Hindlimb muscle (tissue), 1 donor: Measurements from ENCODE around the gene LIPT2. TPM values are rescaled to one million over a fixed set of nuclear protein-coding genes. Genes with fewer than 3 reads are reported as not detected.
A peak's percentile ranks its signal among the peaks of the same experiment; 100 is the strongest.

ENCODE experiments used
- DNase-seq: peaks from one replicate; pipeline ENCODE4 v3.0.0-alpha.2; 2013
- polyA plus RNA-seq: library from polyadenylated mRNA; unstranded; fragments of 120-200 nt; gene quantifications from one replicate; pipeline ENCODE4 v1.2.1, GENCODE V29; 2013; ENCODE audit not compliant: insufficient read length

The LIPT2 gene
- polyA plus RNA-seq, 1 donor, result 3.1 TPM

DNA sequence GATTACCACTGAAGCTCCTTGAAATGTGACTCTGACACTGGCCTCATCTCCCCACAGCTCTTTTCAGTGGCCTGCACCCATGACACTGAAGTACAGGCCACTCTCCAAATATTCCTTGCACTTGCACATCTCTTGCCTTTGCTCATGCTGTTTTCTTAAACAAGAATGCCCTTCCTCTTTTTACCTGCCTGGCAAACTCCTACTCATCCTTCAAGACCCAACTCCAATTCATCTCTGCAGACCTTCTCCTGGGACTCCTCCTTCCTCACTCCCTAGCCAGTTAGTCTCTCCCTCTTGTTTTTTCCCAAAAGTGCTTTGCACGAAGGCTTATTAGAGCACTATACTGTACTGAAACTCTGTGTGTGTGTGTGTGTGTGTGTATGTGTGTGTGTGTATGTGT is 28.8 kb downstream of the LIPT2 start:
- DNase-seq, result no peak

DNA sequence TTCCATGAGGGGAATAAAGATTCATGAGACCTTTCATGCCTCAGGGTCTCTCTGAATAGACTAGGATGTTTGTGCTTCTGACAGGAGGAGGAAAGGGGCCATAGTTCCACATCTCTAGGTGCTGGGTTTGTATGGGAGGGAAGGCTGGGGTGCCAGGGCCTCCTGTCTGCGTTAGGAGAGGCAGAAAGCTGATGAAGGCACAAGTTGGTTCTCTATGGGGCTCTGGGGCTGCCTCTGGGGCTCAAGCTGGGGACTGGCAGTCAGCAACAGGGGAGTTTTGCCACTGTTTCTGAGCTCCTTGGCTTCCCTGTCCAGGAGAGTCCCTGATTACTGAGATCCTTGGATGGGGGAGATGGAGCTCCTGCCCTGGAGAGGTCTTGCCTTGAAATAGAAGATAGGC is 30.3 kb downstream of the LIPT2 start:
- DNase-seq, result no peak

DNA sequence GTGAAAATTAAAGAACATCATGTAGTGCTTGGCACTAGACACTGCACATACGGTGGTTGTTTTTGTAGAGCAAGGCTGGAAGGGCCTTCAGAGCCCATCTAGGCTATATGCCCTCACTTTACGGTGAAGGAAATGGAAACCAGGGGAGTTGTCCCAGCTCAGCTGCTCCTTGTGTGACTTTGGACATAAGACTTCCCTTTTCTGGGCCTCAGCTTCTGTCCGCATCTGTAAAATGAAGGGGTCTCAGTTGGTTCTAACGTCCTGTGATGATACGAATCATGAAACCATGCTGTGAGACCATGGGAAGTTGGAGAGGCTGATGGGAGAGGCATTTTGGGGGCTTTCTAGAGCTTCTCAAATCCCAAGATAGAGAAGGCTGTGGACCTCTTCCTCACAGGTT is 30.9 kb downstream of the LIPT2 start:
- DNase-seq, result no peak

DNA sequence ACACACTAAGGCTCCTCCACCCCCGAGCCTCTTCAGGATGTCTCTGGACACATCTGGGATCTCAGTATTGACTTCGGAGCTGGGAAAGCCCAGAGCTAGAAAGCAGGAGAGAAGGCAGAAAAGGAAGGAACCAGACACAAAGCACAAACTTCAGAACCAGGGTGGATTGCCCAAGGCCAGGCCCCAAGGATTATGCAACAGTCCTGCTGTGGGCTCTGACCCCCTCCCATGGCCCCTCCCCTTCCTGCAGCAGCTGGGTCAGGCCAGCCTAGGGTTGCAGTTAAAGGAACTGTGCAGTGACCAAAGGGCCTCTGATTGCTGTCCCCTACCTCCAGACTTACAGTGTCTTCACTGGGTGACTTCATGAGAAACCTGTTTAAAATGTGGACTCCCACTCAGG is 31.5 kb downstream of the LIPT2 start:
- DNase-seq, result no peak

DNA sequence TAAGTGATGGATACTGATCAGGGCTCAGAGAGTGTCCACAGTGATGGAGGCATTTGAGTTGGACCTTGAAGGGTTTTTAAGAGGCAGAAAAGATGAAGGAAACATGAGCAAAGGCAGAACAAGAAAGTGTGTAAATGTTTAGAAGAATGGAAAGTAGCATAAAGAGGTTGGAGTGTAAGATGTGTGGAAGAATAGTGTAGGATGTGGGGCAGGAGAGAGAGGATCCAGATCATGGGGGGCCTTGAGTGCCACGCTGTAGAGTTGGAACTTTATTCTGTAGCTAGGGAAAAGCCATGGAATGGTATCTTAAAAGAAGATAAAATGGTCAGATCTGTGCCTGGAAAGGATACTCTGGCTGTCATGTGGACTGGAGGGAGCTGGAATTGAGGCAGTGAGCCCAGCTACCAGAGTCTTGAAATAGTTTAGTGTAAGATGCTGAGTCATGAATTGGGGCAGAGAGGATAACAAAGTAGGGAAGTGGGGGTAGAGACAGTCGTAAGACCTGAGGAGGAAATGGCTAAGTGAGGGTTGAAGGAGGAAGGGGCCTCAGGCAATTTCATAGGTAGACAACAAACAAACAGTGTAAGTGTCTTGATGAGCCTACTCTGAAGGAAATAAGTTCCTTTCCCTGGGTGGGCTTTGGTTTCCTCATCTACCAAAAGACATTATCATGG is 32.9 kb downstream of the LIPT2 start:
- DNase-seq, result no peak

DNA sequence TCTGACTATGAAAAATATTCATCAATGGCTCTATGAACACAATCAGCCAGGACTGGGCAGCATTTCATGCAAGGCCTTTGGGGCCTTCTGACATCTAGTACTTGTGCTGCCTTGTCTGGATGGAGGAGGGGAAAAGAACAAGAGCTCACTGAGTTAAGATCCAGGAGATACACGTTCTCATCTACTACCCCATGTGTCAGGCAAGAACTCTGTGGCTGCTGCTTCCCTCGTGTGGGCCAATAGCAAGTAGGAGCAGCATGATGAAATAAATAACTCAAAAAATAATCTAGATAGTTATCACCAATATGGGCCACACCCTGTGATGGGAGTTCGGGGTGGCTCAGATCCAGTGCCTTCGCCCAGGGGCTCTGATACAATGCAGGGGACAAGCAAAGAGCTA is 33.5 kb downstream of the LIPT2 start:
- DNase-seq, result no peak

DNA sequence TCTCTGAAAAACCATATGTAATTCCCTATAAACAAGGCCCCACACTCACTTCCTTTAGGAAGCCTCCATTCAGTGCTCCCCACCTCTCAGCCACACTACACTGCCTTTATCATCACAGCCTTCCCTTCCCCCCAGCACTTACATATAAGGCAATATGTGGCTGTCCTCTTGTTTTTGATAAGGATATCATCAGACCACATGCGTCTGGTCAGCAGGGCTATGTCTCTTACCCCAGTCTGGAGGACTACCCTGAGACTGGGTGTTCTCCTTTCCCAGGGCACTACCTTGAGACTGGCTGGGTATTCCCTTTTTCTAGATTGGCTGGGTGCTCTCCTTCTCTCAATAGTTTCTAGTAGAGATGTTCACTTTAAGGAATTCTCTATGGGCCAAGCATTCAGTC is 33.9 kb downstream of the LIPT2 start:
- no peak for DNase-seq

DNA sequence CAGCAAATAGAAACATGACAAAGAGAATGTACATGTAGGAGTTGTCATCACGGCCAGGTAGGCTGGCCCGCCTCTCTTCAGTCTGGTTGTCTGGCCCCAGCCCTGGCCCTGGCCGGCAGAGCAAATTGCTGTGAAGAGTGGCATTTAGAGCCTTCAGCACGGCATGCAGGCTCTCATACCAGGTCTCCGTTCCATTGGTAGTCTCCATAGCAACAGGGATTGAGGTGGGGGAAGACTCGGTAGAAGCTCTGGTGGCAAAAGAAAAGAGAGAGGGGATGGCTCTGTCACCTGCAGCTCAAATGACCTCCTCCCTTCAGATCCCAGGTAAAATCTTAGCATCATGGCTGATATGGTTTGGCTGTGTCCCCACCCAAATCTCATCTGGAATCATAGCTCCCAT is 36.2 kb downstream of the LIPT2 start:
- no peak for DNase-seq

DNA sequence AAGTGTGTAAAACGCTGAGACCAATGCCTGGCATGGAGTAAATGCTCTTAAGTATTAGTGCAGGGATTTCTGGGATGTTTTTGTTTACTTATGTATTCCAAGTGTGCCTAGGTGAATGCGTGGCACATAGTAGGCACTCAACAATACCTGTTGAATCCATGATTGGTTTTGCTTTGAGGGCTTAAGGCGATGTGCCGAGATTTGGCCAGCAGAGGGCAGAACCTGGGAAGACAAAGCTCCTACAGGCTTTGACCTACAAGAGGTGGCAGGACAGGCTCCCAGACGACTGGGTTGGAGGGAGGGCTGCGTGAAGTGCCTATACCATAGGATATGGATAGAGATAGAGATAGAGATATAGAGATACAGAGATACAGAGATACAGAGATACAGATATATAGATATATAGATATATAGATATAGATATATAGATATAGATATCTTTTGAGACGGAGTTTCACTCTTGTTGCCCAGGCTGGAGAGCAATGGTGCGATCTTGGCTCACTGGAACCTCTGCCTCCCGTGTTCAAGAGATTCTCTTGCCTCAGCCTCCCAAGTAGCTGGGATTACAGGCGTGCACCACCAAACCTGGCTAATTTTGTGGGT is 40.0 kb downstream of the LIPT2 start:
- peak; percentile 37 for DNase-seq

DNA sequence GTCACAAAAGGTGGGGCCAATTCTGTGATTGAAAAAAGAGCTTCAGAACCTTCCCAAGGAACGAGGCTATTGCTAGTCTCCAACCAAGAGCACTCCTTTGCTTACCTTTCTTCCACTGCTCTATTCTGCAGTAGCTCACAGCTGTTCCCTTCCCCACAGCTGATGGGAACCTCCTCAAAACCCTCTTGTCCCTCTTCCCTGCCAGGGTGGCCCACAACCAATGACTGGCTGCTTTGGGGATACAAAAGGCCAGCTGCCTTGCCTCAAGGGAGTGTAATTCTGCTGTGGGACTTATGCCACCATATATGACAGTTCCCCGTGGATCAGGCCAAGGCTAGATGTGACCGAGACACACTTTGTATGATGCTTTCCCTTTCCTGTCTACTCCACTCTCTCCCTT is 41.2 kb downstream of the LIPT2 start:
- no peak for DNase-seq

DNA sequence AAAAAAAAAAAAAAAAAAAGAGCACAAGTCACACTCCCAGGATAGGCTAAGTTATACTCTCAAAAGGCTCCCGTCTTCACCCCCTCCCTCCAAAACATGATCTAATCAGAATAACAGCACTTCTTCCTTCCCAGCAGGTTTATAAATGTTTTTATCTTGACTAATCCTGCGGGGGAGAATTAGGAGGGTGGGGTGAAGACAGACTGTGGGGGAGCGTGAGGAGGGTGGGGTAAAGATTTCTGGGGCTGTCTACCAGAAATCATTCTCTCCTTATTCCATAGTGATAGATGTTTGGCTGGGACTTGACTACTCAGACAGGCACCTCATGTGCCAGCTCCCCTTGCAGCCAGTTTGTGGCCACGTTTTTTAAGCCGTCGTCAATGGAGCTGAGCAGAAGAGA is 43.2 kb downstream of the LIPT2 start:
- DNase-seq, result no peak

DNA sequence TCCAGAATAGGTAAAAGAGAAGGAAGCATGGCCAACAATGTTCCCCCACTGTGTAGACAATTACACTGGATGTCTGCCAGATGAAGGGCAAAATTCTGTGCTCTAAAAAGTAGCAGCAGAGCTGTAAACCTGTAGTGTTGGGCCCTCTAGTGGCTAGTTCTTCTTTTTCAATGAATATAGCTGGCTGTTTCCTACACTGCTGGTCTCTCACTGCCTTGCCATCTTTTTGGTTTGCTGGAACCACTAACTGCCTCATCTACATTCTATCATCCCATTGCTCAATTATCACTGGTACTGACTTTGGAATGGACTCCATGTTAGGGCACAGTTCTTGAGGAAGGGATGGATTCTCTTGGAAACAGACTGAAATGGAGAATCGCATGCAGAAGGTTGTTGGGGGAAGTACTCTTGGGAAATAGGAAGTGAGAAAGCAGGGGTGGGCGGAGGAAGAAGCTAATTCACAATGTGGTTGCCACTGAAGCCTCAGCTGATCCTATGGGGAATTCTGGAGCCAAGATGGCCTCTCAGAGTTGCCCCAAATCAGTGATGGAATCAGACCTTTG is 44.1 kb downstream of the LIPT2 start:
- DNase-seq, result peak; percentile 62

DNA sequence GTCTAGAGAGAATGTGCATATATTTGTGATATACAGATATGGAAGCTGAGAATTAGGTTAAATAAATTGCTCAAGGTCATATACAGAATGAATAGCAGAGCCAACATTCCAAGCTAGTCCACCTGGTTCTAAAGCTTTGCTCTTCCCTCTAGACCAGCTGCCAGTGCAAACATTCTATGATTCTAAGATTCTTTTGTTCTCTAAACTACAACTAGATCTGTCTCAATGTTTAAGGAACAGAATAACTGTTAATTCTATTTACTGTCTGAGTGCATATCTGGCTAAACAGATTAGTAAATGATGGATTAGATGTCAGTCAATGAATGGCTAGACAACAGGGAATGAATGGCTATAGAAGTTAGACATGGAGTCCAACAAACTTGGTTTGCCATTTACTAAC is 45.8 kb downstream of the LIPT2 start:
- DNase-seq, result no peak

DNA sequence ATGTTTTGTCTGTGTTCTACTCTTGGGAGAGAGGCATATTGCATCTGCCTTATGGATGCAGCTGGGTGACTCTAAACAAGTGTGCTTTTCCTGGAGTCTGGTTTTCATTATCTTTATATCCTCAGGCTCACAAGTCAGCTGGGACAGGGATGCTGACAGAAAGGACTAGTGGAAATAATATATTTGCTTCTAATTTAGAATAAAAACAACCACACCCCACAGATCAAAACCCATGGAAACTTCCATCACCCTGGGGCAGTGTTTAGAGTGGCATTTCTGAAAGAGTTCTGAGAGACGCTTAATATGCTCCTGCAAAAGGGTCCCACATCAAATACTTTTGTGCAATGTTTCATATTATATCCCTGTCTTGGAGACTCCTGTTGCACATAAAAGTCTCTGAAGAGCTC is 47.0 kb downstream of the LIPT2 start:
- DNase-seq, result peak; percentile 49

DNA sequence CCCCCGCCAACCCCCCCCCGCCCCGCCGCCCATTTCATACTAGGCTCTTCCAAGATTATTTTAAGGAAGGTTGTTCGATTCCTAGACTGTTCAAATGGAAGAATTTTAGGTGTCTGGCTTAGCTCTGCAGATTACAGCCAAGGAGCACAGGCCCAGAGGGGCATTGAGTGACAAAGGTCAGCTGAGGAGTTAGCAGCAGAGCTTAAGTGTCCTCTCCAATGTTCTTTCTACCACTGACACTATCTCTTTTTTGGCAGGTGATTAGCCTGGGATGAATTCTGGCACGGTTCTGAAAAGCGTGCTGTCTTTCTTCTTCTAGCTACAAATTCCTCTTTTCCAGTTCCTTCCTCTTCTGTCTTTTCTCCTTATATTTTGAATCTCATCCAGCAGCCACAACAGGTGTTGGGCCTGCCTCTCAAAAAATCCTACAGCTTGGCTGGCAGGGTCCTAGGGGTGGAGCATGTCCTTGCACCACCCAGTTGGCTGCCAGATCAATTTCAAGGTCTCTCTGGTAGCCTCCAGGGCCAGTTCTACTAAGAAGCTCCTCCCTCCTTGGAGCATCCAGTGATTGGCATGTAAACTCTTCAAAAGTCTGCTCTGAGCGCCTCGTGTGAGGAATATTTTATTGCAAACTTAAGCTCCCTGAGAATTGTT is 49.2 kb downstream of the LIPT2 start:
- DNase-seq, result no peak

DNA sequence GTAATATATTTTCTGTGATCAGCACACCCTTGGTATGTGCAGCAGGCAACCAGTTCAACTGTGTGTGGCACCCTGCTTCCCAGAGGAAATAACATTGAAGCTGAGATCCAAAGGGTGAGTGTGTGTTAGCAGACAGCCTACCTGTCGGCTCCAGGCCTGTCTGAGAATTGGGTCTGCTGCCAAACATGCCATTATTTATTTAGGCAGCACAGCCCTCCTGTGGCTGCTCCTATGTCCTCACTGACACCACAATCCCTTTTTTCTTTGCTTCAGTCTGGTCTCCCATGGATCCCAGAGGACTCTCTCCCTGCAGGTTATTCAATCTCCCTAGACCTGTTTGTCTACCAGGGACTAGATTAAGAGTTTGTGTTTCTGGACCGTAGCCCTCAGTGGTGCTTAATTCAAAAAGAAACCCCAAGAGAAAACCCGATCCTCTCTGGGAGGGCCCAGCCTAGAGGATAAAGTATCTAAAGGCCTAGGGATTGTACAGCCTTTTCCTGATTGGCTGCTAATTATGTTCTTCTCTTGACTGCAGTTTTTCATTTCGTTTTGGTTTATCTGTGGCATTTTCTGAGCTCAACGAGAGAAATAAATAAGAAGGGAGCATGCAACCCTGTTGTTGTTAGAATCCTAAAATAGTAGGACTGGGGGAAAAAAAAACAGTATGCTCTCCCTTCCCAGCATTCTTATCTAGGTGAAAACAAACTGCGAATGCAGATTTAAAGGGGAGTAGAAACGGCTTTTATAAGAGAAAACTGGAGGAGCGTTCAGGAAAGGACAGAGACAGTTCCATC is 50.3 kb downstream of the LIPT2 start:
- DNase-seq, result no peak

DNA sequence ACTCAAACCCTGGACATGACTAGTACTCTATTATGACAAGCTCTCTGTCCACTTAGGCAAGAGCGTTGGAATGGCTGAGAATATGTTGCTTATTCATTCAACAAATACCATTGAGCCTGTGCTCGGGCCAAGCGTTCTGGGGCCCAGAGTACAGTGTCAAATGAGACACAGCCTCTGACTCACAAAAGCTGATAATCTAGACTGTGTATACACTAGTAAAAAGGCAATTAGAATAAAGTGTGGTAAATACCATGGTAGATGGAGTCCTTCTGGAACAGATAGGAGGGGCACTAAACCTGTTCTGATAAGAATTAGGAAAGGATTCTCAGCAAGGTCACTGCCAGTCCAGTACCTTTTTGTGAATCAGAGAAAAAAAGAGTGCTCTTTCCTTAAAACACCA is 50.9 kb downstream of the LIPT2 start:
- DNase-seq, result no peak

Other genes starting within 250 kb of the LIPT2 start
- 2.2 TPM for gene P4HA3, start 182.1 kb downstream of the LIPT2 start, polyA plus RNA-seq
- gene PGM2L1, start 95.3 kb downstream of the LIPT2 start, polyA plus RNA-seq, result 4.6 TPM
- 2.5 TPM for gene KCNE3, start 26.2 kb downstream of the LIPT2 start, polyA plus RNA-seq
- 13.6 TPM for gene POLD3, start 98.9 kb upstream of the LIPT2 start, polyA plus RNA-seq
- gene CHRDL2, start 237.7 kb upstream of the LIPT2 start, polyA plus RNA-seq, result 2.1 TPM